Measurements from ENCODE around the gene INSRR.

The INSRR gene

DNA sequence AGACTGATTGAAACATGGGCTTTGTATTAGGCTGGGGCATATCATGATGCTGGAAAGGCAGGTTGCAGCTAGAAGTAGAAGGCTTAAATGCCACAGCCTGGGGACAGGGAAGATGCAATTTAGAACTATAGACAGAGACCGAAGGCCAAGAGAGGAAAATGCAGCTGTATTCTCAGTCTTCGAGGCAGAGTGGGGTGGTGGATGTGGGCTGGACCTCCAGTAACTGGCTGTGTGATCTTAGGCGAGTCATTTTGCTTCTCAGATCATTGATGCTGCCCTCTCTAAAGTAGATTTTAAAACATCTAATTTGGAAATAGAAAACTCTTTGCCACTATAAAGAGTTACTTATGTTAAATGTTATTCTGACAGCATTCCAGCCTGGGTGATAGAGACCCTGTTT is 24.6 kb downstream of the INSRR start:
- DNase-seq: no peak

DNA sequence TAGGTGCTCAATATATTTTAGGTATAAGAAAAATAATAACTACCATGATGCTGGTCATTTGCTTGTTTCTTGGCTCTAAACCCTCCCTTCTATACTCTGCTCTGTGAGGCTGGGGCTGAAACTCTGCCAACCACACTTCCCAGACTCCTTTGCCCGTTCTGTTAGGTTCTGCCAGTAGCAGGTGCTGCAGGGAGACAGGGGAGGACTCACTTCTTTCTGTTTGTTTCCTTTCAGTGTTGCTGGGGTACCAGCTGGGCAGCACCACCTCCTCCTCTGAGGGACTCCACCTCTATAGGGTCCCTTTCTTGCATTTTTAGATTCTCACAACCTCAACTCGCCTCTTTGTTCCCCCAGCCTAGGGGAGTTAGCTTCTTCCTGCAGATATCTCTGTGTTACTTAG is 25.3 kb downstream of the INSRR start:
- no peak for DNase-seq

DNA sequence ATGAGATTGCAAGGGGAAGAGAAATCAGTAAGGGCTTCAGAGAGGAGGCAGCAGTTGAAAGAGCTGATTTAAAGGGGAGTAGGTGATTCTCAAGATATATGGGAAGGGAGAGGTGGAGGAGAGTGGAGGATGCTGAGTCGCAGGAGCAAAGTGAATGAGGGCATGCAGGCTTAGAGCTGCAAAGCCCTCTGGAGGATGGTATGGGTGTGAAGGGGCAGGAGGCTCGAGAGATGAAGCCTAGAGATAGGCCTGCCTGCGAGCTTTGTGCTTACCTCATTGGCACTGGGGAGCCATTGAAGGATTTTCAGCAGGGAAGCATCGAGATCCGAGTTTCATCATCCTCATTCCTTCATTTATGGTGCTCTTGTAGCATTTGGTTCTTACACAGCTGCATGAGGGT is 26.5 kb downstream of the INSRR start:
- DNase-seq: no peak

DNA sequence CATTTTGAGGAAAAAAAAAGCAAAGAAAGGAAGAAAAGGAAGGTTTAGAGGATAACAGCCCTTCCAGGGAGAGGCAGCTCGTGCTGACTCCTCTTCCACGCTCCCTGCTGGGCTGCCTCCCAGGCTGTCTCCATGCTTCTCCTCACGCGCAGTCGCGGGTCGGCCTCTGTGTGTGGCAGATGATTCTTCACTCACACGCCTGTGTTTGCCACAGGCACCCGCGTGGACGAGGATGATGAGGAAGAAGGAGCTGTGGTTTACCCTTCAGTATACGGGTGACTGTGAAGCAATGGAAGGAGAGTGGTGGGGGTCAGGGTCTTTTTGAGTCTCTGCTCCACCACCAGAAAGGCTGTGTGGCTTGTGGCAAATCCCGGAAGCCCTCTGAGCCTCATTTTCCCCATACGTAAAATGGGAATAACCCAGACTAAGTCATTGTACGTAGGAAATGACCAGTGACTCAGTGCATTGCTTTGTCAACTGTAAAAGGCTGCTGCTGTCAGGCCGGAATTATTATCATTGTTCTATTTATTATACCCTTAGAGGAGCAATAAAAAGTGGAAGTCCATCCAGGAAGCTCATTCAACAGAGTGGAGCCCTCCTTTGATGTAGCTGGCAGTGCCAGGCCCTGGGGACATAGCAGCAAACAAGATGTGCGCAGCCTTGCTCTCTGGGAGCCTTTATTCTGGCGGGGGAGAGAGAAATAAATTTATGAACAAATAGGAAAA is 30.4 kb downstream of the INSRR start:
- DNase-seq: no peak

DNA sequence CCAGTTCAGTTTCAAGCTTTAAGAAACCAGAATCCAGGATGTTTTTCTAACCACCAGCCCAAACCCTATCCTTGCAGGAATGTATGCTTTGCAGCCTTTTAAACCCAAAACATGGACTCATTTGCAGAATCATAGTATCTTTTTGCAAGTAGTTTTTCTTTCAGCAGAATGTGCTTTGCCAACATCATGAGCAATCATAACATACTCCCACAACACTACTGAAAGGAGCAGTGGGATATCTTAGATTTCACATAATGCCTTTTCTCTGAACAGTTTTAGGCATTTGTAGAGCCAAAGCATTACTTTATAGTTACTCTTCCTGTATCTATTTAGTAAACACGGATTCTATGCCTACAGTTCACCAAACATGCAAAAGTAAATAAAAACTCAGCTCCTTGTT is 32.3 kb downstream of the INSRR start:
- no peak for DNase-seq

DNA sequence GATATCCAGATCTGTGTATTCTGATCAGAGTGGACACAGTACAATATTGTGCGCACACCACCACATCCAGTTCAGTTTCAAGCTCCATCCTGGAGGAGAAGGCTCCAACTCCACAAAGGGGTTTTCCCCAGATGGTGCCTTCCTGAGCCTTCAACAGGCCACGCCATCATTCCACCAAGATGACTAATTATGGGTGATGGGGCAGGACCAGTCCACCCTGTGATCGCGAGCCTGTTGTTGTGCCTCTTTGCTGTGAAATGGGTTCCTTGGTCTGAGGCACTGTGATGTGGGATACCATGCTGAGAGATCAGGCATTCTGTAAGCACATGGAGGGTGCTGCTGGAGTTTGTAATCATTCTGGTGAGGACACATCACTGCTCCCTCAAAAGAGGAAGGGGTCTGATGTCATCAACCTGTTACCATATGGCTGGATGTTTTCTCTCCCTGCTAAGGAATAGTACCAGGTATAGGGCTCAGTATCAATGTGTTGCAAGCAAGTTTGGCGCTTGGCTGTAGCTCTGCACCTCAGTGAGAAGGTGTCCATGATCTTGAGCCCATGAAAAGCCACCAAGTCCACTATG is 35.6 kb downstream of the INSRR start:
- no peak for DNase-seq

DNA sequence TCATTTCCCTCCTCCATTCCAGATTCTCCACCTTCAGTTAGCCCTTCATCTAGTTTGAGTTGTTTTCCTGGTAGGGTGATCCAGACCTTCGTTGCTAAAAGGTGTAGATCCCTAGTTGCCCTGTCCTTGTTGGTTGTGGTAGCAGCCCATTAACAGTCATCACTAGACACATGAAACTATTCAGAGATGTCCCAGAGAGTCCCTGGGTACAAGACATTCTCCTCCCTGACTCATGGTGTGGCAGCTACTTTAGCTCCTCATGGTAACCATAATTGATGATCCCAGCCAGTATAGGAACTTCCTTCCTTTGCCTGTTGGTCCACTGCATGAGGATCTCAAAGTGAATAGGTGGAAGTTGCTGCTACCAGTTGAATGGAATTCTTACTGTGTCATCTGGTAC is 36.2 kb downstream of the INSRR start:
- no peak for DNase-seq

DNA sequence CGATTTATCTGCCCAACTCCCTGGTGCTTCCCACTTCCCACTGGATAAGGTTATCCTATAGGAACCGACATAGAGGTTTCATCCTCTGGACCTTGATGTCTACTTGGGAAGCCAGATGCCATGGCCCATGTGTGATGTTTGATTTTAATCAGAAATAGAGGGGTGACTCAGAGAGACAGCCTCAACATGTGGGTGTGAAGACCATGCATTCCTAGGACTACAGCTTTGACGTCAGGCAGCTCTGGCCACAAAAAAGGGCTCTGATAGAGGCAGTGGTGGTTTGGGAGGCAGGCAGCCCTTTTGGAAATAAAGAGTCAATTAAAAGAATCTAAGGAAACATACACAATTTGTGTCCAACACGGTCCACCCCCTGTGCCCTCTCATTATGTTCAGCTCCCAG is 37.1 kb downstream of the INSRR start:
- no peak for DNase-seq

DNA sequence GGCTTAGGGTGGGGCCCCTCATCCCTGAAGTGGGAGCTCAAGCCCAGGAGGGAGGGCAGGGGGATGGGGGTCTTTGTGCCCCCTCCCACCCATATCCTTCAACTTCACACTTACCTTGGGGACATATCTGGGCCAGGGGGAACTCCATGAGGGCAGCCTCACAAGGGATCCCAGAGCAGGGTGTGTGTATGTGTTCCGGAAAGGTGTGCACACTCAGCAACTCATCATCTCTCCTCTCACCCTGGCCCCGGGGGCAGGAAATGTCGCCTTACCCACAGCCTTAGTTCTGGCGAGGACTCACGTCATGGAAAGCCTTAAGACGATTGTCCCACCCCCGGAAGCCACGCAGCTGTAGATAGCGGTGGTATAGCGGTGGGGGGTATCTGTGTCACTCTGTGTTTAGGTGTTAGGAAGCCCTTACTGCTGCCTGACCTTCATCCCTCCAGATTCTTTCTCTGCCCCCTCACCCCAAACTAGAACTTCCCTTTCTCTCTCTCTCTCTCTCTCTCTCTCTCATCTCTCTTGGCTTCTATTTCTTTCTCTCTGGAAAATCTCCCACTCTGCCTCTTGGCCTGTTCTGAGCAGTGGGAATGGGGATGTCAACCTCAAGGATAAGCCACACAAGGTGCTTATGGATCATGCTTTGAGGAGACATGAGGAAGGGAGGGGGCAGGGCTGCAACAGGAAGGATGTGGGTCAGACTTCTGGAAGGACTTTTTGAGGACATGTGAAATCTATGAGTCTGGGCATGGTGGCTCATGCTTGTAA is 42.2 kb downstream of the INSRR start, which contains the start of gene SH2D2A:
Gene SH2D2A (minus strand): TSS at position 288 of the 768 bp plus-strand sequence. CDS start 140 bp downstream, at position 148.
- DNase-seq: peak in 2 of 56 donors; percentile 11 to 20

DNA sequence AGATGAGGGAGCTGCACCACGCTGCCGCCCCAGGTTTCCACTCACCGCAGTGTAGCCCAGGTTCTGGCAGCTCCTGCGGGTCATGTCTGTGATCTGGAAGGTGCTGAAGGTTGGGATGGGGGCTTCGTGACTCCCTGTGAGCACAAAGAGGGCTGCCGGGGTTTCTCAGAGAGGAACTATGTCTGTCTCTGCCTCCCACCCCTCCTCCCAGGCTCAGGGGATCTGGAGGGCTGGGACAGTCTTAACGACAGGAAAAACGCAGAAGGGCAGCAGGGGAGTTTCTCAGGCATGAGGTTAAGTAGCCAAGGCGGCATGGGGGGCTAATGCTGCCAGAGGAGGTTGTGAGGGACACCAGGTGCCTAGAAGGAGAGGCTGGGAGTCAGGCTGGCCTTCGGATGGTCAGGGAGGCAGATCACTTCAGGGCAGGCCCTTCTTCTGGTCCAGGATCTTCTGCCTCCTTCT is 42.9 kb downstream of the INSRR start:
- no peak for DNase-seq

DNA sequence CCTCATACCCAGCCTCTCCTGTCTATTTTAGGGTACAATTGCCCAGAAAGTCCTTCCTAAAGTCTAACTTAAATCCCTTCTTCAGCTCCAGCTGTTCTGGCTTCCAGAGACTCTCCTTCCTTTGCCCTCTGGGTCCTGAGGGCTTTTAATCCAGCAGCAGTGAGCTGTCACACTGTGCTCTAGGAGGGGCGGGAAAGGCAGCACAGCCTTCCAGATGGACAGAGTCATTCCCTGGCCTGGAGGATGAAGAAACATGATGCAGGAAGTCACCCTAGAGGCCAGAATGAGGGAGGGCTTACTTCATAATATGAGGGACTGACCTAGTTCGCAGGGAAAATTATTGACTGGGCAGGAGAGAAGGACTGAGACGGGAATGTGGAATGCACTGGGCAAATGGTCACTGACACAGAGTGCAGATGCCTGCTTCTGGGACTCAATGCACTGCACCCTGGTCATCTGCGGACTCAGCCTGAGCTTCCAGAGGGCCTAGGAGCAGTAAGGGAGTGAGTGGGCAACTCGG is 43.5 kb downstream of the INSRR start:
- no peak for DNase-seq

DNA sequence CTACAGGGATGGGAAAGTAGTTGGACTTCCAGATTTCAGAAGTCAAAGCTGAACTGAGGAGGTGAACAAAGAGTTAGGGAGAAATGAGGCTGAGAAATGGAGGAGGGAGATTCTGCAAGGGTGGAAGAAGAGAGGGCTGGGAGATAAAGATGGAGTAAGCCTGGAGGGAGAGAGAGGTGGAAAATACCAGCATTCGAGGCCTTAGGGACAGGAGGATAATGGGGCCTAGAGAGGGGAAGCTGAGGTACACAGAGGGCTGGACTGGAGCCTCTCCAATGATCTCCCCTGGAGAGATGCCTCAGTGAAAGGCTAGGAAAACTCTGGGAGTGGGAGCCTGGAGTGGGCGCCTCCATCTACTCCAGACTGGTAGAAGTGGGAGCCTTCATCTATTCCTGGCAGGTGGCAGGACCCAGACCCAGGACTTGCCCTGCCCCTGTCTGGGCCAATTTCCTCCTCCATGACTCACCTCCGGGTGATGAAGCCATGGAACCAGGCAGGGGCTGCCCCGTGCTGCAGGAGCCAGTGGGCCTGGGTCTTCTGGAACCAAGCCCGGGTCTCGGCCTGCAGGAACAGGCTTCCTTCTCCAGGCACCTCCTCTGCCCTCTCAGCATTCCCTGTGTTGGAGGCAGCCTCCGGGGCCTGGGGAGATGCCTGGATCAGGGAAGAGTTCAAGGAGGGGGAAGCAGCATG is 44.2 kb downstream of the INSRR start:
- DNase-seq: no peak

DNA sequence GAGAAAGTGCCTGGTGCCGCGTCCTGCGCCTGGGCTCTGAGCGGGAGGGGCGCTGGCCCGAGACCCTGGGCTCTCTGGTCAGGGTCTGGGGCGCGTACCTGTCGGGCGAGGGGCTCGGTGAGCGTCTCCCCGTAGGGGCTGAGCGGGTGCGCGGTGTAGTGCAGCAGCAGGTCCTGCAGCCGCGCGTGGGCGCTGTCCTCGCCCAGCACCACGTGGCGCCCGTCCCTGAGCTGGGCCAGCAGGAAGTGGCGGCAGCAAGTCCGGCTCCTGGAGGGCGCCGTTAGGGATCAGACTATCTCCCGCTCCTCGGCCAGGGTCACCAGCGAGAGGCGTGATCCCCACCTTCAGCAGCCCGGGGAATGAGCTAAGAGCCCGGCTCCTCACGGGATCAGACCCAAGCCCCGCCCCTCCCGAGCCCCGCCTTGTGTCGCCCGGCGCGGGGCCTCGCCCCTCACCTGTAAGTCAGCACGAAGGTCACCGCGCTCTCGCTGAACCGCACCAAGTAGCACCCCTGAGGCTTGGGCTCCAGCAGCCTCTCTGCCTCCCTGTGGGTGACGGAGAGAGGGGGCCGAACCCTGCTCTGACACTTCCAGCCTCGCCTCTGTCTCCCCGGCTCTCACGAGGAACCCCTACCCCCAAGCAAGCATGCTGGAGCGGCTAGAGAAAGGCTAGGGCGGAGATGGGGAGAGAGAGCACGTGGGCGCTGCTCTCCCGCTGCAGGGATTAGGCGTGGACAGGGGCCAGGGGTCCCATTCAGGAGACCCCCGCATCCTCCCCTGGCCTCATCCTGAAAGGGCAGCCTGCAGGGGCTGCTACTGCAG is 45.0 kb downstream of the INSRR start:
- peak in 32 of 56 donors; percentile 4 to 68 (median 16) for DNase-seq

DNA sequence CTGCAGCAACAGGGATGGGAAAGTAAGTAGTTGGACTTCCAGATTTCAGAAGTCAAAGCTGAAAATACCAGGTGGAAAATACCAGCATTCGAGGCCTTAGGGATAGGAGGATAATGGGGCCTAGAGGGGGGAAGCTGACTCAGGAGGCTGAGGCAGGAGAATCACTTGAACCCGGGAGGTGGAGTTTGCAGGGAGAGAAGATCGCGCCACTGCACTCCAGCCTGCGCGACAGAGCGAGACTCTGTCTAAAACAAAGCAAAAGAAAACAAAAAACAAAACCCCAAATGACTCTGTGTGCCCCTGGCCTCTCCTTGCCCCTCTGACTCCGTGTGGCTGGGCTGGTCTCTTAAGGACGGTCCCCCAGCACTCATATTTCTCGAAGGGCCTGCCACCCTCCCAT is 45.6 kb downstream of the INSRR start:
- DNase-seq: no peak

DNA sequence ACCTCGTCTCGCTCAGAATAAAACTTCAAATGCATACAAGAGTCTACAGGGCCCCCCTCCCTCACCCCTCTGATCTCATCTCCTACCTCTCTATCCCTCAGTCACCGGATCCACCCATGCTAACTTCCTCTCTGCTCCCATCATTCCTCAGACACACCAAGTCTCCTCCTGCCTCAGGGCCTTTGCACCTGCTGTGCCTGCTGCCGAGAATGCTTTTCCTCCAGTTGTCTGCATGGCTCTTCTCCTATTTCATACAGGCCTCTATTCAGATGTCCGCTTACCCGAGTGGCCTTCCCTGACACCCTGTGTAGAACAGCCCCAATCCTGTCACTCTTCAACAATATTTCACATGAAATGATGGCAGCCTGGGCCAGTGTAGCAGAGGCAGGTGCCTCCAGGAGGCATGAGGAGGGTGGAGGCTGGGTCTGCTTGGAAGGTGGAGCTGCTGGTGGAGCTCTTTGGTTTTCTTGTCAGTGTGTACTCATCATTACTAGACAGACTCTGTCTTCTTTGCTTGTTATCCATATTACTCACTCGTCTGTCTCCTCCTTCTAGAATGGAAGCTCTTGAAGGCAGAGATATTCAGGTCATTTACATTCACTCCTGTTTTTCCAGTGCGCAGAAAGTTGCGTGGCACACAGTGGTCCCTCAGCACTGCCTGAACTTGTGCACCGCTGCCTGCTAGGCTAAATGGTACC is 46.5 kb downstream of the INSRR start:
- no peak for DNase-seq

DNA sequence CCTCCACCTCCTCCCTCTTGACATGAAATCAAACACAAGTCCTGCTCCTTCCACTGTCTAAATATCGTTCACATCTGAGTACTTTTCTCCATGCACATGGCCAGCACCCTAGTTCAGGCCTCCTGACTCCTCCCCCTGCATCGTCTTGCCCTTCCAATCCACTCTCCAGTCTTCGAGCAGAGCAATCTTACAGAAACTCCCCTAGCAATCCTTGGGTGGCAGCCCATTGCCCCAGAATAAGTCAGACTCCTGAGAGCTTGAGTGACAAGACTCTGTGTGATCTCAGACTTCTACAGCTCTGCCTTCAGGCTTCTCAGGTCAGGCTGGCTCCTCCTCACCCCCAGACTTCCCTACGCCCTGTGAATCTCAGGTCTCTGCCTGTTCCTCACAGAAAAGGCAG is 47.7 kb downstream of the INSRR start:
- DNase-seq: no peak

DNA sequence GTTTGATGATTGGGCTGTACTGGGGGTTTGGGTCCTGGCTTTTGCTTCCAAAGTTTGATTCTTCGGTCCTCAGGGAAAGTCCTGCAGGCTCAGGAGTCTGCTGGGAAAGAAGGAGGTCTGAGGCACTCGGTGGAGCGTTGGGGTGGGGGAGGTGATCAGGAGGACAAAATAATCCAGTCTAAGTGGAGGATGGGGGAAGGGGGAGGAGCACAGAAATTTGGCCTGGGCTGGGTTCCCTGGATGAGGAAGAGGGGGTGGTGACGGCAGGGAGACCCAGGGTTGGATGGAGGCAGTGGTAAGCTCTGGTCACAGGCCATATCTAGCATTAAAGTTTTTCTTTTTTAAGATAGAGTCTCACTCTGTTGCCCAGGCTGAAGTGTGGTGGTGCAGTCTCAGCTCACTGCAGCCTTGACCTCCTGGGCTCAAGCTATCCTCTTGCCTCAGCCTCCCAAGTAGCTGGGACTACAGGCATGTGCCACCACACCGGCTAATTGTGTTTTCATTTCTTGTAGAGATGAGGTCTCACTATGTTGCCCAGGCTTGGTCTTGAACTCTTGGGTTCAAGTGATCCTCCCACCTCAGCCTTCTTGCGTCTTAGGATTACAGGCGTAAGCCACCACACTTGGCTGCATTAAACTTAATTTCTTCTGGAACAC is 49.1 kb downstream of the INSRR start:
- no peak for DNase-seq

DNA sequence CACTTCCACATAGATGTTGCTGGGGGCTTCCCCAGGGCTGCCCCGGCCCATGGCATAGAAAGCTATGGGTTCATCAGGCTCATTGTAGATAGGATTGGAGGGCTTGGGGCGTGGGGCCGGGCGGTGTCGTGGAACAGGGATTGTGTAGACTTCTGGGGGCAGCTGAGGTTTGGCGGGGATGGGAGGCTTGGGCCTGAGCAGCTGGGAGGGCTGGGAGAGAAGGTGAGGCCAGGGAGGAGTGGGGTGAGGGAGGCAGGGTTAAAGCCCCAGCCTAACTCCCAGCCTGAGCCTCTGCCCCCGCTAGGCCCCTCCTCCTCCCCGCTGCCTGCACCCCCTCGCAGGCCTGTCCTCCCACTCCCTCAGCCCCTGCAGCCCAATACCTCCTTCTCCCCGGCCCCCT is 49.6 kb downstream of the INSRR start:
- DNase-seq: no peak

All from nucleus accumbens (tissue), 56 donors.